ENCODE measurements around the gene MEIKIN.

MEIKIN gene

GRCh38 chr5:131973089-131973712 lies 27.7 kb upstream of the MEIKIN start:
- no peak for TF ChIP-seq EZH2phosphoT487 (IDR thresholded peaks at IDR 0.05; ENCODE audit: low read depth)
- TF ChIP-seq, protein P1, sequence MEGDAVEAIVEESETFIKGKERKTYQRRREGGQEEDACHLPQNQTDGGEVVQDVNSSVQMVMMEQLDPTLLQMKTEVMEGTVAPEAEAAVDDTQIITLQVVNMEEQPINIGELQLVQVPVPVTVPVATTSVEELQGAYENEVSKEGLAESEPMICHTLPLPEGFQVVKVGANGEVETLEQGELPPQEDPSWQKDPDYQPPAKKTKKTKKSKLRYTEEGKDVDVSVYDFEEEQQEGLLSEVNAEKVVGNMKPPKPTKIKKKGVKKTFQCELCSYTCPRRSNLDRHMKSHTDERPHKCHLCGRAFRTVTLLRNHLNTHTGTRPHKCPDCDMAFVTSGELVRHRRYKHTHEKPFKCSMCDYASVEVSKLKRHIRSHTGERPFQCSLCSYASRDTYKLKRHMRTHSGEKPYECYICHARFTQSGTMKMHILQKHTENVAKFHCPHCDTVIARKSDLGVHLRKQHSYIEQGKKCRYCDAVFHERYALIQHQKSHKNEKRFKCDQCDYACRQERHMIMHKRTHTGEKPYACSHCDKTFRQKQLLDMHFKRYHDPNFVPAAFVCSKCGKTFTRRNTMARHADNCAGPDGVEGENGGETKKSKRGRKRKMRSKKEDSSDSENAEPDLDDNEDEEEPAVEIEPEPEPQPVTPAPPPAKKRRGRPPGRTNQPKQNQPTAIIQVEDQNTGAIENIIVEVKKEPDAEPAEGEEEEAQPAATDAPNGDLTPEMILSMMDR (IDR thresholded peaks at IDR 0.05; ENCODE audit: low read depth, low read length): no peak
- H4K20me1 ChIP-seq (ENCODE audit: insufficient read depth, low read length): no peaks in the 10 kb centered on the region

DNA sequence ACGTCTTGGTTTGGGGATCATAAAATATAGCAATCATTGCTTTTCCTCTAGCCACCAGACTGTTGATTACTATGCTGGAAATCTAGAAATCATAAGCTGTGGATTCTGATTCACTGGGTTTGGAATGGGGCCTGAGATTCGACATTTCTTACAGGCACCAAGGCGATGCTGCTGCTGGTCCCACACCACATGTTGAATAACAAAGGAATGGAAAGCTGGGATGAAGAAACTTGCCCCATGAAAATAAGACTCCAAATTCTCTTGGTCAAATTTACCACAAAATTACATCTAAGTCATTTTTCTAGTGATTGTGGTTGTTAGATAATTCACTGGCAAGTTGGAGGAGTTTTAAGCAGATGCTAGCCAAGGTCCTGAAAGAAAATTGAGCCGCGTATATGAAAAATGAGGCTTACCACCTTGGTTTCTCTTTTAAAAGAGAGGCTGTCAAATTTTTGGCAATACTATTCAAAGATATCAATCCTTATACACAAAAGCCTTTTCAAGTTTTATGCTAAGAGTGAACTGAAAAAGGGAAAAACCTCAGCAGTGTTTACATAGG lies 23.0 kb upstream of the MEIKIN start:
- no peaks in the 10 kb centered on the region for H4K20me1 ChIP-seq (ENCODE audit: insufficient read depth, low read length)
- H2AFZ ChIP-seq (ENCODE audit: low read depth, low read length): no peak overlapping the region
- TF ChIP-seq, protein P1 (IDR thresholded peaks at IDR 0.05; ENCODE audit: low read depth, low read length): no peak
- no peak for TF ChIP-seq EZH2phosphoT487 (IDR thresholded peaks at IDR 0.05; ENCODE audit: low read depth)
- no peaks in the 10 kb centered on the region for H3K9me3 ChIP-seq (ENCODE audit: insufficient read depth, low read length)
- H3K27ac ChIP-seq (ENCODE audit: low read length): no peak overlapping the region
- no peaks in the 10 kb centered on the region for H3K4me1 ChIP-seq (ENCODE audit: low read length)
- no peak overlapping the region for H3K4me2 ChIP-seq (ENCODE audit: low read length)
- H3K27me3 ChIP-seq (ENCODE audit: low read depth, low read length): no peaks in the 10 kb centered on the region; the same call in 1 of the 2 replicates
- no peak overlapping the region for H3K4me3 ChIP-seq (ENCODE audit: low read length)
- no peaks in the 10 kb centered on the region for H3K79me2 ChIP-seq (ENCODE audit: low read length)
- no peaks in the 10 kb centered on the region for H3K36me3 ChIP-seq (replicated peaks; ENCODE audit: low read depth, low read length)
- H3K9ac ChIP-seq (ENCODE audit: low read length): no peak overlapping the region

More at GRCh38 chr5:131973089-131973712, 27.7 kb upstream of the MEIKIN start:
- Histone ChIP-seq H3K9ac (ENCODE audit: low read length) (no peak overlapping the region), H3K27ac (ENCODE audit: low read length) (no peak overlapping the region), H3K27me3 (ENCODE audit: low read depth, low read length) (no peaks in the 10 kb centered on the region; the same call in 1 of the 2 replicates), H3K4me2 (ENCODE audit: low read length) (no peak overlapping the region), H2AFZ (ENCODE audit: low read depth, low read length) (no peak overlapping the region), H3K9me3 (ENCODE audit: insufficient read depth, low read length) (no peaks in the 10 kb centered on the region), H3K79me2 (ENCODE audit: low read length) (no peaks in the 10 kb centered on the region), H3K4me3 (ENCODE audit: low read length) (no peak overlapping the region), H3K4me1 (ENCODE audit: low read length) (no peaks in the 10 kb centered on the region), H3K36me3 (replicated peaks; ENCODE audit: low read depth, low read length) (no peaks in the 10 kb centered on the region)

DNA sequence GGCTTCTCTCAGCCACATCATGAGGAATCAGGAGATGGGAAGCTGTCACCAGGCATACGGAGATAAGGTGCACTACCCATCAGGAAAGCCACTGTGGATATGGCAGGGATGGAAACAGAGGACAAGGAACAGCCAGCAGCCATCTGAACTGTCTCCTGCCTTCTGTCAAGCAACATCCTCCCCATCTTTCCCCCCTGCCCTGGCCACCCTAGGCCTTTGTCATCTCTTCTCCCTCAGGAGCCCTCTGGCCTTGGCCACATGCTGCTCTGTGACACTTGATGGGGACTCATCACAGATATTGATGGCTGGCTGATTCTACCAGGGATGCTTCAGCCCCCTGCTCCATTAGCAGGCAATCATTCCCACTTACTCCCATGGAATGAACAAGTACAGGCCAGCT lies 21.1 kb upstream of the MEIKIN start:
- H3K9me3 ChIP-seq (ENCODE audit: insufficient read depth, low read length): no peaks in the 10 kb centered on the region
- no peaks in the 10 kb centered on the region; the same call in 1 of the 2 replicates for H3K27me3 ChIP-seq (ENCODE audit: low read depth, low read length)
- no peaks in the 10 kb centered on the region for H4K20me1 ChIP-seq (ENCODE audit: insufficient read depth, low read length)
- H3K4me2 ChIP-seq (ENCODE audit: low read length): no peak overlapping the region
- no peak overlapping the region for H3K4me3 ChIP-seq (ENCODE audit: low read length)
- no peak overlapping the region for H3K27ac ChIP-seq (ENCODE audit: low read length)
- no peaks in the 10 kb centered on the region for H3K4me1 ChIP-seq (ENCODE audit: low read length)
- no peak overlapping the region for H3K9ac ChIP-seq (ENCODE audit: low read length)
- H3K79me2 ChIP-seq (ENCODE audit: low read length): no peaks in the 10 kb centered on the region
- TF ChIP-seq, protein P1 (IDR thresholded peaks at IDR 0.05; ENCODE audit: low read depth, low read length): no peak
- no peak for TF ChIP-seq EZH2phosphoT487 (IDR thresholded peaks at IDR 0.05; ENCODE audit: low read depth)
- H2AFZ ChIP-seq (ENCODE audit: low read depth, low read length): no peak overlapping the region
- H3K36me3 ChIP-seq (replicated peaks; ENCODE audit: low read depth, low read length): no peaks in the 10 kb centered on the region

DNA sequence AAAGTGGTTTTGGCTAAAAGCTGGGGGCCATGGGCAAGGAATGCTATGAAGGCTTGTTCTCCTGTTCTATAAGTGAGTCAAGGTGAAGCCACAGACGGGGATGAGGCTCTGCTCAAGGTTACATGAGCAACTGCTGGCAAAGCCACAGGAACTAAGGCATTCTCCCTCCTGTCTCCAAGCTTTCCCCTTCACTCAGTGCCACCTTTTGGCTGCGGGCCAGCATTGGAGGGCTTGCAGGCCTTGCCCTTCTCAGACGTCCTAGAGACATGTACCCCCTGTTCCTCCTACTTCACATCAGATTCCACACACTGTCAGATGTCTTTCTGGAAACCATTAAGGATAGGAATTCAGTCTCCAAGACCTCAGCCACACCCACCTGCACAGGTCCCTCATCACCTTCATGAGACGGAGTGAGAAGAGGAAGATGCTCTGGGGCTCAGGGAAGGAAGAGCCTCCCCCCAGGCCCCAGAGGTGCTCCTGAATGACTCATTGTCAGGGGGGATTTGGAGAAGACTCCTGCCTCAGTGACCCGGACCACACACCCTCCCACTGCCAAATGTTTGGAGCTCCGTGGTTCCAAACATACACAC lies 20.5 kb upstream of the MEIKIN start:
- no peaks in the 10 kb centered on the region for H3K27me3 ChIP-seq (ENCODE audit: low read depth, low read length)
- no peaks in the 10 kb centered on the region for H3K9me3 ChIP-seq (ENCODE audit: insufficient read depth, low read length)
- H3K4me2 ChIP-seq (ENCODE audit: low read length): no peak overlapping the region
- H3K4me1 ChIP-seq (ENCODE audit: low read length): no peaks in the 10 kb centered on the region
- H3K79me2 ChIP-seq (ENCODE audit: low read length): no peaks in the 10 kb centered on the region
- H2AFZ ChIP-seq (ENCODE audit: low read depth, low read length): no peak overlapping the region
- H4K20me1 ChIP-seq (ENCODE audit: insufficient read depth, low read length): no peaks in the 10 kb centered on the region
- TF ChIP-seq EZH2phosphoT487 (IDR thresholded peaks at IDR 0.05; ENCODE audit: low read depth): no peak
- TF ChIP-seq, protein P1 (IDR thresholded peaks at IDR 0.05; ENCODE audit: low read depth, low read length): no peak
- H3K9ac ChIP-seq (ENCODE audit: low read length): no peak overlapping the region
- H3K4me3 ChIP-seq (ENCODE audit: low read length): no peak overlapping the region
- no peak overlapping the region for H3K27ac ChIP-seq (ENCODE audit: low read length)
- H3K36me3 ChIP-seq (replicated peaks; ENCODE audit: low read depth, low read length): no peaks in the 10 kb centered on the region
